Psoas muscle (tissue), 8 donors: ENCODE results near the gene PANX1. TPM values are rescaled to one million over a fixed set of nuclear protein-coding genes. Genes with fewer than 3 reads are reported as not detected.
A peak's percentile ranks its signal among the peaks of the same experiment; 100 is the strongest.

Source experiments
- ATAC-seq, 4 donors: fragments of 200-7000 bp; cut with Tn5 transposase; one replicate each; pipeline ENCODE4 v1.9.1; 2020; ENCODE audit warnings: moderate library complexity in 3 of 4, mild to moderate bottlenecking in 2 of 4
- DNase-seq, 2 donors: peaks; one replicate each; pipeline ENCODE4 v3.0.0-alpha.2; 2020
- H3K27ac ChIP-seq: fragments of 200-600 bp; one replicate; pipeline ENCODE4 v1.8.0; 2022
- H3K27me3 ChIP-seq, 3 donors: fragments of 200-600 bp in 1 of 3; one replicate each; pipeline versions ENCODE4 v1.6.1 to v1.8.0; 2013 to 2022; ENCODE audit warnings: low read length in 2 of 3, mild to moderate bottlenecking in 2 of 3, moderate library complexity in 1 of 3; ENCODE audit not compliant: insufficient read depth in 3 of 3
- H3K36me3 ChIP-seq, 2 donors: fragments of 200-600 bp in 1 of 2; one replicate each; pipeline versions ENCODE4 v1.6.1 to v1.8.0; 2013 to 2022; ENCODE audit warnings: low read depth in 1 of 2, mild to moderate bottlenecking in 1 of 2, moderate library complexity in 1 of 2; ENCODE audit not compliant: insufficient read depth in 1 of 2
- H3K4me1 ChIP-seq: fragments of 200-600 bp; one replicate; pipeline ENCODE4 v1.8.0; 2022
- H3K4me3 ChIP-seq: fragments of 200-600 bp; one replicate; pipeline ENCODE4 v1.8.0; 2022; ENCODE audit warnings: mild to moderate bottlenecking
- H3K9me3 ChIP-seq: fragments of 200-600 bp; one replicate; pipeline ENCODE4 v1.8.0; 2022
- WGBS, 3 donors: extraction: QIAGEN DNeasy Blood & Tissue Kit; methylation state at CpG; one replicate each; pipeline versions ENCODE4 v1.1.6 to v1.1.7; 2013; 5-methylcytosine and 5-hydroxymethylcytosine counted together
- intact Hi-C, 2 donors: fragments of 100-400 bp; cut with DNase I; formaldehyde crosslinking; loops; one replicate each; pipeline versions ENCODE4 v1.11.0 to v1.14.2; 2022
- polyA plus RNA-seq, 3 donors: library from polyadenylated mRNA; stranded (reverse); fragments of 200-250 nt; gene quantifications; one replicate each; pipeline ENCODE4 v1.2.3, GENCODE V29; 2013
- total RNA-seq, 4 donors: library from RNA; stranded (reverse); fragmentation: NEBNext Ultra II Directional in 2 of 4; extraction: Animal tissue kit (Norgen Biotek cat#: 25700) in 2 of 4; gene quantifications; one replicate each; pipeline versions ENCODE4 v1.2.1 to v1.2.4, GENCODE V29; 2021 to 2023
- TF ChIP-seq, protein P1 (sequence below): fragments of 200-600 bp; IDR thresholded peaks from one replicate; pipeline ENCODE4 v1.8.0; 2022; ENCODE audit warnings: antibody characterized with exemption
- donor health status: healthy with polysubstance abuse.
- donor health status: DM: no; HTN: no; CAD: no; lungs with moderate emphysema.
- donor health status: Bipolar disorder and iron deficiency.
- donor health status: healthy.
- donor health status: DM: yes; HTN: yes; CAD: no.
- donor health status: DM: no; HTN: no; CAD: no.
- donor health status: DM: no; HTN: no; CAD: no.
- donor health status: DM: yes; HTN: yes; CAD: no.

PANX1 gene
- total and polyA plus RNA-seq, 7 donors, result 9.2 to 87.2 (median 33.5) TPM

DNA sequence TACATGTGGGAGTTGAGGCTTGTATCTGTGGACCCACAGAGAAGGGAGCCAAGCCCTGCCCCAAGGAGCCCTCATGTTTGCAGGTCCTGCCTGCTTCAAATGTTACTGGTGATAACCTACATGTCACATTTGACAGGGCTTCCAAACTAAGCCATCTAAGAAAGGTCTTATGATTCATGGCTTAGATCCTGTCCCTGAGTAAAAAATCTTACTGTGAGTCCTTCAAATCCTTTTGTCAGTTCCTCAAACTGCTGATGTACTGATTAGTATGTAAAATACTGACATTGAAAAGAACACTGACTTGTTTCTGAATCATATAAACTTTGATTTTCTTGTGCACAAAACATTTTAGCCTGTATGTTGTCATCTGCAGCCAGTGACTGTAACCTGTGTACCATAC, 1.0 kb upstream of the PANX1 start:
- ATAC-seq (no peak), DNase-seq (no peak)
- H3K4me1 ChIP-seq, result peaks cover 10% of the 10 kb centered on the region
- no peak overlapping the region for H3K4me3 ChIP-seq
- intact Hi-C loops, result no loop called here
- H3K9me3 ChIP-seq, result no peaks in the 10 kb centered on the region
- H3K27ac ChIP-seq, result no peak overlapping the region
- no peaks in the 10 kb centered on the region for H3K36me3 ChIP-seq
- TF ChIP-seq, protein P1, sequence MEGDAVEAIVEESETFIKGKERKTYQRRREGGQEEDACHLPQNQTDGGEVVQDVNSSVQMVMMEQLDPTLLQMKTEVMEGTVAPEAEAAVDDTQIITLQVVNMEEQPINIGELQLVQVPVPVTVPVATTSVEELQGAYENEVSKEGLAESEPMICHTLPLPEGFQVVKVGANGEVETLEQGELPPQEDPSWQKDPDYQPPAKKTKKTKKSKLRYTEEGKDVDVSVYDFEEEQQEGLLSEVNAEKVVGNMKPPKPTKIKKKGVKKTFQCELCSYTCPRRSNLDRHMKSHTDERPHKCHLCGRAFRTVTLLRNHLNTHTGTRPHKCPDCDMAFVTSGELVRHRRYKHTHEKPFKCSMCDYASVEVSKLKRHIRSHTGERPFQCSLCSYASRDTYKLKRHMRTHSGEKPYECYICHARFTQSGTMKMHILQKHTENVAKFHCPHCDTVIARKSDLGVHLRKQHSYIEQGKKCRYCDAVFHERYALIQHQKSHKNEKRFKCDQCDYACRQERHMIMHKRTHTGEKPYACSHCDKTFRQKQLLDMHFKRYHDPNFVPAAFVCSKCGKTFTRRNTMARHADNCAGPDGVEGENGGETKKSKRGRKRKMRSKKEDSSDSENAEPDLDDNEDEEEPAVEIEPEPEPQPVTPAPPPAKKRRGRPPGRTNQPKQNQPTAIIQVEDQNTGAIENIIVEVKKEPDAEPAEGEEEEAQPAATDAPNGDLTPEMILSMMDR, result no peak
- H3K27me3 ChIP-seq, result peaks cover 0 to 23% (median 0%) of the 10 kb centered on the region in 3 donors

DNA sequence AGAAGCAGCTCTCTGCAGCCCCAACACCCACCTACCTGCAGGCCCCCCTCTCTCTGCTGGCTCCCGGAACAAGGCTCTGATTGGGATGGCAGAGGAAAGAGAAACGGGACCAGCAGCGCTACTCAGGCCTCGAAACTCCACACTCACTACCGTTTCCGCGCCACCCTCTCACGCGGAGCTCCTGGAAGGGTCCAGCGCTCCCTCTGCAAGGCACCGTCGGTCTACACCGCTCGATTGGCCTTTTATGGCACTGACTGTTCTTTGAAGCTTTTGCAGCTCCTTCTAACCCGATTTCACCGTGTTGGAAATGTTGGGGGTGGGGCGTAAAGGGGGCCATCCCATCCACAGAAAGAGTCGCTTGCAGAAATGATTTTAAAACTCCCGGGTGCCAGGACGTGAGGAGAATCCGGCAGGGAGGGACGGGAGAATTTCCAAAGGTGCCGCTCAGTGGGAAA, 323 bp upstream of the PANX1 start:
- peak overlapping the region; percentile 82 for H3K27ac ChIP-seq
- ATAC-seq (peak; percentile 17 to 49 (median 18)), DNase-seq (no peak)
- intact Hi-C loops, result no loop called here
- H3K4me1 ChIP-seq, result peaks cover 10% of the 10 kb centered on the region
- peak overlapping the region; percentile 81 for H3K4me3 ChIP-seq
- TF ChIP-seq, protein P1, result no peak
- peaks cover 0 to 23% (median 0%) of the 10 kb centered on the region in 3 donors for H3K27me3 ChIP-seq
- 0 to 1% (median 0%) methylated on average over 23 of the region's 23 CpGs for WGBS, 3 donors
- no peaks in the 10 kb centered on the region for H3K9me3 ChIP-seq
- H3K36me3 ChIP-seq, result no peaks in the 10 kb centered on the region

DNA sequence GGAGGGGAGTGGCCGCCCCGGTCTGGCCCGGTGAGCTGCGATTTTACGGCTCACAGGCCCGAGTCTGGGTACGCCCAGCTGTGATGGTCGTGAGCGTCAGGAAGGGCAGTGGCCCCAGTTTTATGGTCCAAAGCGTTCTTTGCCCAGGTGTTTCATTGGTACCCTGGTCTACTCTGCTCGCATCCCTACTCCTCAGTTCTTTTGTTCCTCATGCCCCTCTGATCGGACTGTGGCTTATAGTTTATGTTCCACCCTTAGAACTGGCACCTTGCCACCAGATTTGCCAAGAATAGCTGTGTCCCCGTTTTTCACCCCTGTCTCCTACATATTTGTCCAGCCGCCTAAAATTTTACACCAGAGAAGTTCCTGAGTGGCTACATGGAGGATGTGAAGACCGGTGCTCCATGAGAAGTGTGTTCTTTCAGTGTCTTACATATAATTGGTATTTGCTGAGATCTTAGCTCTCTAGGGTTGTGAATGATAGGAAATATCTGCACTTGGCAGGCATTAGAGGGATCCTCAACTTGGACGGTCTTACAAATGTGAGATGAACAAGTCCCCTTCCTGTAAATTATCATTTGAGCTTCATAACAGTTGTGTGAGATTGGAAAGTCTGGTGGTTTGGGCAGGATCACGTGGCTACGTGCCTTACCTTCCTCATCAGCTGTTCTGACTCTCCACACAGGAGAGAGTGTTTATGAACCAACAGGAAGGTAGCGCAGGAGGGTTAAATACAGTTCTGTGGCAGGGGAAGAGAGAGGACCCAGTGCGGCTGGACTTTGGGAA, 1.1 kb downstream of the PANX1 start:
- WGBS, 3 donors, result 9 to 13% (median 12%) methylated on average over 20 of the region's 20 CpGs
- ATAC-seq, result no peak
- TF ChIP-seq, protein P1, result no peak
- intact Hi-C loops, result no loop called here
- H3K27me3 ChIP-seq, result peaks cover 0 to 23% (median 0%) of the 10 kb centered on the region in 3 donors
- H3K36me3 ChIP-seq, result no peaks in the 10 kb centered on the region
- H3K9me3 ChIP-seq, result no peaks in the 10 kb centered on the region
- H3K4me3 ChIP-seq, result peak overlapping the region; percentile 81
- peak overlapping the region; percentile 82 for H3K27ac ChIP-seq
- peaks cover 12% of the 10 kb centered on the region for H3K4me1 ChIP-seq
- no peak for DNase-seq

DNA sequence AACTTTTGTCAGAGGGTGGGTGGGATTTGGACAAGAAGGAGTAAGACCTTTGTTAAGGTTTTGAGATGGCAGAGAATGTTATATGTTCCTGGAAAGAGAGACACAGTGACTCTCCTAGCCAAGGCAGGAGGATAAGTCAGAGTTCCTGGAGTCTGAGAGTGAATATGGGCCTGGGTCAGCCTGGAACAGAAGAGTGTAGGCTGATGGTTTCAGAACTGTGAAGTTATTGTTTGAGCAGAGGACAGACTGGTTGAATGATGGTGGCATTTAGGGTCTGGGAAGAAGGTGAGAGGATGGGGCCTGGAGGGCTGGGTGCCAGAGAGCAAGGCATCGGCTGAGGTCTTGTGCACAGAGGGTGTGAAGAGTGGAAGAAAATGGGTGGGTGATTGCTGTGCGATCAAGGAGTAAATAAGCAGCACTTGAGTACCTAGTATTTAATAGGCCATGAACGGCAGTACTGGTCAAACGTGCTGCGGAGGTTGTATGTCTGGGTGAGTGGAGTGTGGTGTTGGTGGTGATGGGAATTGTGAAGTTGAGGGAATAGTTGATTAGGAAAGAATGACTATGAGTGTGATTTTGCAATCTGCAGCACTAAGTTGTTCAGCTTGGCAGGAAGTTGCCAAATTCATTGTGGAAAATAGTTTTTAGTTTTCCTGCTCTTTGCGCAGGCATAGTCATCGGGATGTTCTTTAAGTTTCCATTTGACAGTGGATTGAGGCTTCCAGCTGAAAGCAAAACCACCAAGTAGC, 1.8 kb downstream of the PANX1 start:
- peaks cover 0 to 23% (median 0%) of the 10 kb centered on the region in 3 donors for H3K27me3 ChIP-seq
- intact Hi-C loops, result no loop called here
- H3K4me1 ChIP-seq, result peaks cover 15% of the 10 kb centered on the region
- H3K27ac ChIP-seq, result peak overlapping the region; percentile 82
- H3K36me3 ChIP-seq, result no peaks in the 10 kb centered on the region
- no peaks in the 10 kb centered on the region for H3K9me3 ChIP-seq
- TF ChIP-seq, protein P1, result no peak
- H3K4me3 ChIP-seq, result peak overlapping the region; percentile 81
- WGBS, 3 donors, result 51 to 66% (median 57%) methylated on average over 7 of the region's 7 CpGs
- ATAC-seq (peak in 2 of 4 donors; percentile 13 to 34), DNase-seq (no peak)
